Superior temporal gyrus (tissue), 1 donor: ENCODE measurements around the gene RNF186.
"Not testable (repeated sequence)": the region's sequence is repeated elsewhere in the genome, so short reads cannot be mapped to it uniquely, and the experiment has no call there.

Experiments used
- DNase-seq: peaks from one replicate; pipeline ENCODE4 v3.0.0-alpha.2; 2016; ENCODE audit errors: extremely low spot score

RNF186 gene

GRCh38 chr1:19814681-19815503 is at the start of gene RNF186:
Gene RNF186, minus strand, starts transcription at chr1:19815283. Its CDS starts 182 bp downstream, at chr1:19815101.
- no peak for DNase-seq

- no peak for DNase-seq
Measured at GRCh38 chr1:19864570-19865160, 49.6 kb upstream of the RNF186 start.

- DNase-seq = no peak
Measured at GRCh38 chr1:19862944-19863343, 47.9 kb upstream of the RNF186 start.

- no peak for DNase-seq
Measured at GRCh38 chr1:19861842-19862530, 46.9 kb upstream of the RNF186 start.

- DNase-seq = no peak
Measured at GRCh38 chr1:19861034-19861433, 46.0 kb upstream of the RNF186 start.

GRCh38 chr1:19860418-19860817 is 45.3 kb upstream of the RNF186 start:
- no peak for DNase-seq

- DNase-seq = no peak
Measured at GRCh38 chr1:19859876-19860275, 44.8 kb upstream of the RNF186 start.

GRCh38 chr1:19858893-19859292 is 43.8 kb upstream of the RNF186 start:
- no peak for DNase-seq

- DNase-seq = no peak
Measured at GRCh38 chr1:19854866-19855265, 39.8 kb upstream of the RNF186 start.

- DNase-seq = no peak
Measured at GRCh38 chr1:19852036-19852435, 37.0 kb upstream of the RNF186 start.

- no peak for DNase-seq
Measured at GRCh38 chr1:19850214-19850613, 35.1 kb upstream of the RNF186 start.

GRCh38 chr1:19849307-19849706 is 34.2 kb upstream of the RNF186 start:
- DNase-seq = not testable (repeated sequence)

GRCh38 chr1:19847334-19847733 is 32.3 kb upstream of the RNF186 start:
- not testable (repeated sequence) for DNase-seq

- no peak for DNase-seq
Measured at GRCh38 chr1:19846338-19846737, 31.3 kb upstream of the RNF186 start.

GRCh38 chr1:19845555-19845954 is 30.5 kb upstream of the RNF186 start:
- no peak for DNase-seq

GRCh38 chr1:19844731-19845495 is 29.8 kb upstream of the RNF186 start:
- no peak for DNase-seq

GRCh38 chr1:19840228-19840627 is 25.1 kb upstream of the RNF186 start:
- DNase-seq = no peak

GRCh38 chr1:19837866-19838265 is 22.8 kb upstream of the RNF186 start:
- no peak for DNase-seq

- DNase-seq = no peak
Measured at GRCh38 chr1:19835578-19835977, 20.5 kb upstream of the RNF186 start.

GRCh38 chr1:19831441-19831840 is 16.4 kb upstream of the RNF186 start:
- no peak for DNase-seq

- DNase-seq = no peak
Measured at GRCh38 chr1:19828546-19828945, 13.5 kb upstream of the RNF186 start.

- DNase-seq = no peak
Measured at GRCh38 chr1:19825298-19825697, 10.2 kb upstream of the RNF186 start.
